RWPE1 (cell line): ENCODE measurements around the gene BASP1.

ENCODE experiments used
- CTCF ChIA-PET: fragments of 350-600 bp; sonication (Branson Sonifier 250); formaldehyde crosslinking; extraction: SDS; loops from one replicate; lab custom pipeline; 2021; lab: Yijun Ruan, JAX
- POLR2A ChIA-PET: fragments of 400-600 bp; formaldehyde crosslinking; extraction: SDS; loops from one replicate; lab custom pipeline; 2020; ENCODE audit warnings: antibody characterized with exemption; ENCODE audit not compliant: low non-redundant PET; lab: Yijun Ruan, JAX
- DNase-seq: peaks from one replicate; pipeline ENCODE4 v3.0.0; 2012; ENCODE audit warnings: low spot score
- H3K27ac ChIP-seq: fragments of 450-650 bp; 2 replicates; pipeline ENCODE4 v1.5.1; 2017
- CTCF ChIP-seq: fragments of 450-650 bp; conservative IDR thresholded peaks from 2 replicates; pipeline ENCODE4 v1.5.1; 2017; ENCODE audit warnings: low read depth, mild to moderate bottlenecking

BASP1 gene

GRCh38 chr5:17185349-17185748 lies 32.1 kb upstream of the BASP1 start:
- DNase-seq = no peak
- POLR2A ChIA-PET = no interaction called here
- no peak overlapping the region for H3K27ac ChIP-seq
- CTCF ChIA-PET = no interaction called here
- no peak for TF ChIP-seq CTCF

GRCh38 chr5:17185773-17186172 lies 31.7 kb upstream of the BASP1 start:
- ChIA-PET CTCF (no interaction called here), POLR2A (no interaction called here)
- no peak for DNase-seq
- no peak for TF ChIP-seq CTCF
- peak overlapping the region; percentile 56 for H3K27ac ChIP-seq

- no peak for TF ChIP-seq CTCF
- no peak for DNase-seq
- H3K27ac ChIP-seq = peak overlapping the region; percentile 56
- ChIA-PET CTCF (no interaction called here), POLR2A (no interaction called here)
Observed at GRCh38 chr5:17186256-17186655, 31.2 kb upstream of the BASP1 start.

- DNase-seq = no peak
- no peak overlapping the region for H3K27ac ChIP-seq
- CTCF ChIA-PET = interaction anchor here (0.8 kb wide), 1 partner anchor 250 kb away, joined by 4 read pairs; no protein-coding TSS in a partner anchor
- POLR2A ChIA-PET = no interaction called here
- no peak for TF ChIP-seq CTCF
Observed at GRCh38 chr5:17187011-17187785, 30.2 kb upstream of the BASP1 start.

GRCh38 chr5:17187786-17188170 lies 29.7 kb upstream of the BASP1 start:
- ChIA-PET CTCF (no interaction called here), POLR2A (no interaction called here)
- DNase-seq = no peak
- TF ChIP-seq CTCF = no peak
- H3K27ac ChIP-seq = no peak overlapping the region

- CTCF ChIA-PET = interaction anchor here (0.6 to 2.6 kb wide), 43 partner anchors 9 to 1107 kb away, joined by 3 to 18 read pairs (median 4); no protein-coding TSS in a partner anchor
- POLR2A ChIA-PET = interaction anchor here (0.5 kb wide), 1 partner anchor 229 kb away, joined by 5 read pairs; no protein-coding TSS in a partner anchor
- H3K27ac ChIP-seq = no peak overlapping the region
- DNase-seq = peak; percentile 61
- TF ChIP-seq CTCF = peak; percentile 93
Observed at GRCh38 chr5:17189381-17190036, 27.9 kb upstream of the BASP1 start.
